Heart right ventricle (tissue), 16 donors: ENCODE results near the gene ATPAF2. TPM values are rescaled to one million over a fixed set of nuclear protein-coding genes. Genes with fewer than 3 reads are reported as not detected.

ENCODE experiments used
- ATAC-seq, 8 donors: fragments of 200-7000 bp; cut with Tn5 transposase; one replicate each; pipeline ENCODE4 v1.9.1; 2020; ENCODE audit warnings: mild to moderate bottlenecking in 8 of 8, moderate library complexity in 8 of 8, moderate number of reproducible peaks in 1 of 8
- DNase-seq, 2 donors: peaks; one replicate each; pipeline ENCODE4 v3.0.0-alpha.2; 2020
- H3K27ac ChIP-seq, 10 donors: fragments of 200-600 bp; sonication (generic) in 2 of 10; one replicate each; pipeline versions ENCODE4 v1.5.0 to v1.8.0; 2020 to 2022; ENCODE audit warnings: mild to moderate bottlenecking in 3 of 10
- H3K27me3 ChIP-seq, 7 donors: fragments of 200-600 bp; one replicate each; pipeline ENCODE4 v1.8.0; 2021 to 2022; ENCODE audit warnings: mild to moderate bottlenecking in 2 of 7
- H3K36me3 ChIP-seq, 9 donors: fragments of 200-600 bp; sonication (generic) in 1 of 9; one replicate each; pipeline versions ENCODE4 v1.5.0 to v1.8.0; 2020 to 2022; ENCODE audit warnings: mild to moderate bottlenecking in 2 of 9
- H3K4me1 ChIP-seq, 9 donors: fragments of 200-600 bp; sonication (generic) in 1 of 9; one replicate each; pipeline versions ENCODE4 v1.5.0 to v1.8.0; 2020 to 2022; ENCODE audit warnings: mild to moderate bottlenecking in 4 of 9
- H3K4me3 ChIP-seq, 10 donors: fragments of 200-600 bp; sonication (generic) in 2 of 10; one replicate each; pipeline versions ENCODE4 v1.5.0 to v1.8.0; 2020 to 2022; ENCODE audit warnings: mild to moderate bottlenecking in 7 of 10, moderate library complexity in 2 of 10
- H3K9me3 ChIP-seq, 11 donors: fragments of 200-600 bp in 10 of 11; sonication (generic) in 2 of 11; one replicate each; pipeline versions ENCODE4 v1.5.0 to v1.8.0; 2013 to 2022; ENCODE audit warnings: mild to moderate bottlenecking in 2 of 11, control low read depth in 1 of 11, moderate library complexity in 1 of 11
- WGBS, 2 donors: extraction: QIAGEN DNeasy Blood & Tissue Kit; methylation state at CpG; one replicate each; pipeline ENCODE4 v1.1.7; 2013; ENCODE audit warnings: inconsistent platforms in 1 of 2; 5-methylcytosine and 5-hydroxymethylcytosine counted together
- intact Hi-C, 10 donors: fragments of 100-400 bp; cut with DNase I; formaldehyde crosslinking; loops; one replicate each; pipeline versions ENCODE4 v1.11.1 to v1.14.2; 2022
- polyA plus RNA-seq, 2 donors: library from polyadenylated mRNA; stranded (reverse); fragments of 200-250 nt; gene quantifications; one replicate each; pipeline ENCODE4 v1.2.3, GENCODE V29; 2013
- total RNA-seq, 10 donors: library from RNA; stranded (reverse); fragmentation: NEBNext Ultra II Directional in 3 of 10; extraction: Animal tissue kit (Norgen Biotek cat#: 25700) in 3 of 10; gene quantifications; one replicate each; pipeline versions ENCODE4 v1.2.1 to v1.2.4, GENCODE V29; 2021 to 2023
- TF ChIP-seq, protein P1 (sequence below), 9 donors: fragments of 200-600 bp; sonication (generic) in 2 of 9; IDR thresholded peaks; one replicate each; pipeline versions ENCODE4 v1.5.0 to v1.8.0; 2021 to 2022; ENCODE audit warnings: antibody characterized with exemption in 9 of 9, mild to moderate bottlenecking in 5 of 9, moderate library complexity in 1 of 9
- donor health status: Arrhythmogenic right ventricular cardiomyopathy.
- donor health status: ischemic (EF 13 %, LVEDD 7.1; RV severe dilation, severe dysfunction).
- donor health status: healthy with polysubstance abuse.
- donor health status: DM: no; HTN: yes; CAD: no.
- donor health status: DM: no; HTN: no; CAD: no.
- donor health status: ischemic (EF 25% LVEDD 6.9; RV normal size, moderate dysfunction).
- donor health status: ischemic (EF 25% LVEDD 5.7; RV mildly dilated, moderate dysfunction).
- donor health status: healthy.
- donor health status: DM: yes; HTN: yes; CAD: no.
- donor health status: Ischemic cardiomyopathy.
- donor health status: ischemic (EF 35%, LVEDD 5.7; RV mildly dilated, moderate dysfunction).
- donor health status: nonischemic (EF 11% LVEDD 7.7; RV severe dilation, severe dysfunction).
- donor health status: DM: yes; HTN: yes; CAD: no.
- donor health status: PGD.
- donor health status: ischemic (EF 29% LVEDD 5.4; RV normal size, mild dysfunction).
- donor health status: nonischemic (EF 23%, LVEDD 6.1; RV moderate dilation, normal function).

The ATPAF2 gene
- total and polyA plus RNA-seq, 12 donors, result 21.5 to 55.8 (median 37.4) TPM

DNA sequence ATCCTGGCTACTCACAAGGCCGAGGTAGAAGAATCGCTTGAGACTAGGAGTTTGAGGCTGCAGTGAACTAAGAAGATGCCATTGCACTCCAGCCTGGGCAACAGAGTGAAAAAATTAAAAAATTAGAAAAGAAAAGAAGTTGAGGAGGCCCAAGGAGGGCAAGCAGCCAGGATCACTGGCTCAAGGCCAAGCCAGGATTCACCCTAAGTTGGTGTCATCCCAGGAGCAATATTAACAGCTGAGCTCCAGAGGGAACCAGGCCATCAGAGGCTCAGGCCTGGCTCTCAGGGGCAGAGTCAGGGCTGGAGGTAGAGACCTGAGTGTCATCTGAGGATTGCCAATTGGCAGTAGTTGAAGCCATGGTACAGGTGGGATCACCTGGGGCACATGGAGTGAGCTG, 45.6 kb downstream of the ATPAF2 start:
- intact Hi-C loops, result loop anchor here in 4 of 10 donors (5.0 kb wide), 3 partner anchors 34 to 44 kb away; partner anchors contain the start of genes ATPAF2 (in 1 of the 4) and GID4 (in 1 of the 4)
- TF ChIP-seq, protein P1, sequence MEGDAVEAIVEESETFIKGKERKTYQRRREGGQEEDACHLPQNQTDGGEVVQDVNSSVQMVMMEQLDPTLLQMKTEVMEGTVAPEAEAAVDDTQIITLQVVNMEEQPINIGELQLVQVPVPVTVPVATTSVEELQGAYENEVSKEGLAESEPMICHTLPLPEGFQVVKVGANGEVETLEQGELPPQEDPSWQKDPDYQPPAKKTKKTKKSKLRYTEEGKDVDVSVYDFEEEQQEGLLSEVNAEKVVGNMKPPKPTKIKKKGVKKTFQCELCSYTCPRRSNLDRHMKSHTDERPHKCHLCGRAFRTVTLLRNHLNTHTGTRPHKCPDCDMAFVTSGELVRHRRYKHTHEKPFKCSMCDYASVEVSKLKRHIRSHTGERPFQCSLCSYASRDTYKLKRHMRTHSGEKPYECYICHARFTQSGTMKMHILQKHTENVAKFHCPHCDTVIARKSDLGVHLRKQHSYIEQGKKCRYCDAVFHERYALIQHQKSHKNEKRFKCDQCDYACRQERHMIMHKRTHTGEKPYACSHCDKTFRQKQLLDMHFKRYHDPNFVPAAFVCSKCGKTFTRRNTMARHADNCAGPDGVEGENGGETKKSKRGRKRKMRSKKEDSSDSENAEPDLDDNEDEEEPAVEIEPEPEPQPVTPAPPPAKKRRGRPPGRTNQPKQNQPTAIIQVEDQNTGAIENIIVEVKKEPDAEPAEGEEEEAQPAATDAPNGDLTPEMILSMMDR (IDR thresholded peaks at IDR 0.05), result no peak
- H3K27ac ChIP-seq, result no peak overlapping the region
- H3K27me3 ChIP-seq, result no peaks in the 10 kb centered on the region
- H3K36me3 ChIP-seq, result no peaks in the 10 kb centered on the region
- 88 to 97% methylated on average over 2 of the region's 2 CpGs for WGBS, 2 donors
- peaks cover 0 to 9% (median 0%) of the 10 kb centered on the region in 9 donors for H3K4me1 ChIP-seq
- no peak overlapping the region for H3K4me3 ChIP-seq
- H3K9me3 ChIP-seq, result no peaks in the 10 kb centered on the region
- DNase-seq (no peak), ATAC-seq (no peak)

DNA sequence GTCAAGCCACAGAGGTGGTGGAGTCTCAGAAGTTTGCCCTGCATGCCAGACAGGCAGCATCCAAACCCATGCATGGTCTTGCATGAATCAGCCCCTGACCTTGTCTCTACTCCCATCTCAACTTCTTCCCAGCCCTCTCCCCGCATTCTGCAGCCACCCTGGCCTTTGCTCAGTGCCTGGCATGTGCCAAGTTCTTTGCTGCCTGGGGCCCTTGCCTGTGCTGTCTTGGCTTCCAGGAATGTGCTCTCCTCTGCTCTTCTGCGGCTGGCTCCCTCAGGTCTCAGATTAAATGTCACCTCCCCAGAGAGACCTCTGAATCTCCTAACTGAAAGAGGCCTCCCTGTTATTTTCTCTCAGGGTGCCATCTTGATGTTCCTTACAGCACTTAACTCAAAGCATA, 48.7 kb downstream of the ATPAF2 start:
- DNase-seq (no peak), ATAC-seq (no peak)
- H3K4me1 ChIP-seq, result peaks cover 0 to 5% (median 0%) of the 10 kb centered on the region in 9 donors
- H3K4me3 ChIP-seq, result no peak overlapping the region
- H3K9me3 ChIP-seq, result no peaks in the 10 kb centered on the region
- no peaks in the 10 kb centered on the region for H3K27me3 ChIP-seq
- no peak overlapping the region for H3K27ac ChIP-seq
- TF ChIP-seq, protein P1 (IDR thresholded peaks at IDR 0.05), result no peak
- intact Hi-C loops, result loop anchor here in 4 of 10 donors (5.0 kb wide), 3 partner anchors 37 to 47 kb away; partner anchors contain the start of genes ATPAF2 (in 1 of the 4) and GID4 (in 1 of the 4)
- peaks cover 0 to 3% (median 0%) of the 10 kb centered on the region in 9 donors for H3K36me3 ChIP-seq
- WGBS, 2 donors, result 78 to 91% methylated on average over 2 of the region's 2 CpGs

DNA sequence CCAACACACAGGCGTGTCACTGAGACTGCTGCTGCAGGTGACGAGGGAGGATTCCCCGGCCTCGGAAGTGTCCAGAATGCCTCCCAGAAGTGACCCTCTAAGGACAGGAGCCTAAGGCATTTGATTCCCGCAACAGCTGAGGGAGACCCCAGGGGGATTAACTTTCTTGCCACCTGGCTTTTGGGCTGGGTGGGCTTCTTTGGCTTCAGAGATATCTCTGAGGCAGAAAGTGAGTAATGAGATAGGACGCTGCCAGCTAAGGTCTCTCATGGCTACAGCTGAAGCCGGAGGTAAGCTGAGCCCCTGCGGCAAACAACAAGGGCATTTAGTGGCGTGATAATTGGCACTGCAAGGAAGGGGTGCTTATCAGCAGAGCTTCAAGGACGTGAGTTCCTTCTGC, 49.4 kb downstream of the ATPAF2 start:
- 87 to 90% methylated on average over 10 of the region's 10 CpGs for whole genome bisulfite sequencing, 2 donors

DNA sequence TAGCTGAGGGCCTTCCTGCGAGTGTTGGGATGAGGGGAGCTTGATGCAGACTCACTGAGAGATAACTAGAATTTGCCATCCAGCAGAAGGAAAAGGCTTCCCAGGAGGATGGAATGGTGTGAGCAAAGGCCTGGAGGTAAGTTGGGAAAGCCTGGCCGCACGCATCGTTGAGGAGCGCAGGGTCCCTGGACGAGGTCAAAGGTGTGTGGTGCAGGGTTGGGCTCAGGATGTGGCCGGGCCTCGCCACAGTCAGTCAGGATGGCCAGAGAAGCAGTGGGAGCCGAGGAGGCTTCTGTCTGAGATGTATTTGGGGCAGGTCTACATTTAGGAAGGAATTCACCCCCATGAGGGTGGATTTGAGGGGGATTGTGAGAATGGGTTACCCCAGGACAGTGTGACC, 49.9 kb downstream of the ATPAF2 start:
- TF ChIP-seq, protein P1 (IDR thresholded peaks at IDR 0.05), result no peak
- no peaks in the 10 kb centered on the region for H3K9me3 ChIP-seq
- intact Hi-C loops, result no loop called here
- 89 to 90% methylated on average over 9 of the region's 9 CpGs for WGBS, 2 donors
- H3K4me1 ChIP-seq, result no peaks in the 10 kb centered on the region
- H3K4me3 ChIP-seq, result no peak overlapping the region
- DNase-seq (no peak), ATAC-seq (no peak)
- H3K27me3 ChIP-seq, result no peaks in the 10 kb centered on the region
- no peak overlapping the region for H3K27ac ChIP-seq
- H3K36me3 ChIP-seq, result peaks cover 0 to 3% (median 0%) of the 10 kb centered on the region in 9 donors

More for the DNA sequence above, 49.4 kb downstream of the ATPAF2 start:
- DNase-seq, result no peak
- Histone ChIP-seq H3K4me1 (peaks cover 0 to 3% (median 0%) of the 10 kb centered on the region in 9 donors), H3K9me3 (no peaks in the 10 kb centered on the region), H3K4me3 (no peak overlapping the region), H3K27me3 (no peaks in the 10 kb centered on the region), H3K27ac (no peak overlapping the region), H3K36me3 (peaks cover 0 to 3% (median 0%) of the 10 kb centered on the region in 9 donors)
- no peak for ATAC-seq
- TF ChIP-seq, protein P1 (IDR thresholded peaks at IDR 0.05), result no peak
- intact Hi-C loops, result loop anchor here in 4 of 10 donors (5.0 kb wide), 3 partner anchors 38 to 48 kb away; partner anchors contain the start of genes ATPAF2 (in 1 of the 4) and GID4 (in 1 of the 4)
